IPS-18a (cell line): ENCODE results near the gene NSMCE4A.
"Not testable (repeated sequence)": the region's sequence is repeated elsewhere in the genome, so short reads cannot be mapped to it uniquely, and the experiment has no call there.

ENCODE experiments used
- H3K27ac ChIP-seq: one replicate; pipeline ENCODE4 v1.5.1; 2013; ENCODE audit warnings: low read length
- H3K27me3 ChIP-seq: one replicate; pipeline ENCODE4 v1.6.1; 2013; ENCODE audit warnings: mild to moderate bottlenecking, low read length; ENCODE audit not compliant: control insufficient read depth, insufficient read depth
- H3K36me3 ChIP-seq: one replicate; pipeline ENCODE4 v1.6.1; 2013; ENCODE audit warnings: low read depth, low read length; ENCODE audit not compliant: control insufficient read depth
- H3K4me1 ChIP-seq: one replicate; pipeline ENCODE4 v1.6.1; 2013; ENCODE audit warnings: low read depth, low read length; ENCODE audit not compliant: control insufficient read depth
- H3K4me3 ChIP-seq: one replicate; pipeline ENCODE4 v1.5.1; 2013; ENCODE audit warnings: low read length
- H3K9ac ChIP-seq: one replicate; pipeline ENCODE4 v1.6.1; 2013; ENCODE audit warnings: mild to moderate bottlenecking, low read length, moderate library complexity
- H3K9me3 ChIP-seq: one replicate; pipeline ENCODE4 v1.6.1; 2013; ENCODE audit warnings: low read depth, low read length; ENCODE audit not compliant: control insufficient read depth

NSMCE4A gene

GRCh38 chr10:121974535-121975294 is at the start of gene NSMCE4A:
Gene NSMCE4A, minus strand, starts transcription at chr10:121975217. Its CDS starts 52 bp downstream, at chr10:121975165.
- Histone ChIP-seq H3K36me3 (peaks cover 9% of the 10 kb centered on the region), H3K9me3 (peaks cover 10% of the 10 kb centered on the region), H3K27ac (peak within 1 kb of the TSS; percentile 81), H3K4me1 (peaks cover 5% of the 10 kb centered on the region), H3K4me3 (peak within 1 kb of the TSS; percentile 77), H3K9ac (peak within 1 kb of the TSS; percentile 95), H3K27me3 (no peaks in the 10 kb centered on the region)

- not testable (repeated sequence) for H3K27me3 ChIP-seq, H3K27ac ChIP-seq, H3K36me3 ChIP-seq, H3K4me3 ChIP-seq, H3K9ac ChIP-seq, H3K9me3 ChIP-seq
- peaks cover 15% of the 10 kb centered on the region for H3K4me1 ChIP-seq
Measured at GRCh38 chr10:122023257-122023656, 48.2 kb upstream of the NSMCE4A start.

- H3K27ac ChIP-seq: no peak overlapping the region
- H3K27me3 ChIP-seq: no peaks in the 10 kb centered on the region
- no peaks in the 10 kb centered on the region for H3K36me3 ChIP-seq
- no peak overlapping the region for H3K9ac ChIP-seq
- H3K4me1 ChIP-seq: peaks cover 15% of the 10 kb centered on the region
- H3K4me3 ChIP-seq: no peak overlapping the region
- H3K9me3 ChIP-seq: no peaks in the 10 kb centered on the region
Measured at GRCh38 chr10:122022276-122022675, 47.3 kb upstream of the NSMCE4A start.

- H3K36me3 ChIP-seq: no peaks in the 10 kb centered on the region
- no peak overlapping the region for H3K27ac ChIP-seq
- no peaks in the 10 kb centered on the region for H3K27me3 ChIP-seq
- H3K9ac ChIP-seq: no peak overlapping the region
- no peaks in the 10 kb centered on the region for H3K9me3 ChIP-seq
- H3K4me1 ChIP-seq: peaks cover 15% of the 10 kb centered on the region
- H3K4me3 ChIP-seq: no peak overlapping the region
Measured at GRCh38 chr10:122021828-122022227, 46.8 kb upstream of the NSMCE4A start.

- Histone ChIP-seq H3K4me1 (peaks cover 15% of the 10 kb centered on the region), H3K9ac (no peak overlapping the region), H3K27ac (no peak overlapping the region), H3K4me3 (no peak overlapping the region), H3K27me3 (no peaks in the 10 kb centered on the region), H3K36me3 (no peaks in the 10 kb centered on the region), H3K9me3 (no peaks in the 10 kb centered on the region)
Measured at GRCh38 chr10:122021379-122021778, 46.4 kb upstream of the NSMCE4A start.

GRCh38 chr10:122020226-122020625 is 45.2 kb upstream of the NSMCE4A start:
- H3K36me3 ChIP-seq: no peaks in the 10 kb centered on the region
- no peaks in the 10 kb centered on the region for H3K27me3 ChIP-seq
- H3K27ac ChIP-seq: no peak overlapping the region
- H3K9ac ChIP-seq: no peak overlapping the region
- peaks cover 15% of the 10 kb centered on the region for H3K4me1 ChIP-seq
- no peaks in the 10 kb centered on the region for H3K9me3 ChIP-seq
- H3K4me3 ChIP-seq: no peak overlapping the region

- H3K36me3 ChIP-seq: no peaks in the 10 kb centered on the region
- H3K4me1 ChIP-seq: peaks cover 15% of the 10 kb centered on the region
- H3K9ac ChIP-seq: peak overlapping the region; percentile 20
- H3K27me3 ChIP-seq: no peaks in the 10 kb centered on the region
- H3K4me3 ChIP-seq: no peak overlapping the region
- H3K27ac ChIP-seq: no peak overlapping the region
- H3K9me3 ChIP-seq: no peaks in the 10 kb centered on the region
Measured at GRCh38 chr10:122019414-122019975, 44.5 kb upstream of the NSMCE4A start.

GRCh38 chr10:122018951-122019413 is 44.0 kb upstream of the NSMCE4A start:
- Histone ChIP-seq H3K27ac (no peak overlapping the region), H3K9ac (no peak overlapping the region), H3K27me3 (no peaks in the 10 kb centered on the region), H3K4me3 (no peak overlapping the region), H3K4me1 (peaks cover 15% of the 10 kb centered on the region), H3K9me3 (no peaks in the 10 kb centered on the region), H3K36me3 (no peaks in the 10 kb centered on the region)

GRCh38 chr10:122018491-122018890 is 43.5 kb upstream of the NSMCE4A start:
- Histone ChIP-seq H3K27me3 (no peaks in the 10 kb centered on the region), H3K9ac (no peak overlapping the region), H3K36me3 (no peaks in the 10 kb centered on the region), H3K9me3 (no peaks in the 10 kb centered on the region), H3K27ac (no peak overlapping the region), H3K4me1 (peaks cover 15% of the 10 kb centered on the region), H3K4me3 (no peak overlapping the region)

GRCh38 chr10:122017926-122018325 is 42.9 kb upstream of the NSMCE4A start:
- H3K27ac ChIP-seq: not testable (repeated sequence)

GRCh38 chr10:122014652-122015248 is 39.7 kb upstream of the NSMCE4A start:
- no peak overlapping the region for H3K9ac ChIP-seq
- H3K27ac ChIP-seq: no peak overlapping the region

More at GRCh38 chr10:122017926-122018325, 42.9 kb upstream of the NSMCE4A start:
- not testable (repeated sequence) for H3K4me3 ChIP-seq, H3K27me3 ChIP-seq, H3K9me3 ChIP-seq, H3K9ac ChIP-seq, H3K36me3 ChIP-seq
- H3K4me1 ChIP-seq: peaks cover 15% of the 10 kb centered on the region

More at GRCh38 chr10:122014652-122015248, 39.7 kb upstream of the NSMCE4A start:
- H3K36me3 ChIP-seq: no peaks in the 10 kb centered on the region
- no peak overlapping the region for H3K4me3 ChIP-seq
- no peaks in the 10 kb centered on the region for H3K27me3 ChIP-seq
- no peaks in the 10 kb centered on the region for H3K9me3 ChIP-seq
- peaks cover 11% of the 10 kb centered on the region for H3K4me1 ChIP-seq
